HepG2 (cell line): Measurements from ENCODE around the gene FHIT.

Experiments used
- XBP1 ChIP-seq: sonication (generic); formaldehyde crosslinking; IDR thresholded peaks from 2 replicates; pipeline ENCODE4 v1.5.0; 2020; ENCODE audit warnings: missing genetic modification reagents
- ZBTB40 ChIP-seq, 2 experiments: fragments of 450-650 bp in 1 of 2; sonication (generic) in 1 of 2; formaldehyde crosslinking in 1 of 2; IDR thresholded peaks; 2 replicates each; pipeline versions ENCODE4 v1.6.1 to v1.8.0; 2016 to 2022; ENCODE audit warnings: antibody characterized with exemption in 1 of 2, mild to moderate bottlenecking in 1 of 2, missing genetic modification reagents in 1 of 2

- TF ChIP-seq ZBTB40 (IDR thresholded peaks at IDR 0.05) (no peak), ZBTB40 (CRISPR knock-in tag; IDR thresholded peaks at IDR 0.05) (no peak), XBP1 (CRISPR knock-in tag) (no peak)
These were observed 1342.6 kb downstream of the FHIT start for GRCh38 chr3:59908701-59909100.
